GM21447 (cell line): ENCODE results near the gene RPS4Y2.

ENCODE experiments used
- ATAC-seq: cut with Tn5 transposase; IDR thresholded peaks from one replicate; pipeline ENCODE4 v1.9.1; 2021; ENCODE audit not compliant: unreplicated experiment

RPS4Y2 gene

DNA sequence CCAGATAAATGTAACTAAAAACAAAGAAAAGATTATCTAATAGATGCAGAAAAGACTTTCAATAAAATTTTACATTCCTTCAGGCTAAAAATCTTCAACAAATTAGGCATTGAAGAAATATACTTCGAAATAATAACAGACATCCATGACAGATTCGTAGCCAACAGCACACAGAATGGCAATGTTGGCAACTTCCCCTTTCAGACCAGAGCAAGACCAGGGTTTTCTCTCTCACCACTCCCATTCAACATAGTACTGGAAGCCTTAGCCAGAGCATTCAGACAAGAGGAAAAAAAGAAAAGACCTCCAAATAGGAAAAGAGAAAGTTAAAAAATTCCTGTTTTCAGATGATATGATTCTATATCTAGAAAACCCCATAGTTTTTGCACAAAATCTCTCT, 61.2 kb downstream of the RPS4Y2 start:
- ATAC-seq = no peak
